NCI-H345 treated with DMSO at 0.1 percent for 48 hours (cell line): ENCODE data around the gene KRT83.

Experiments used
- DNase-seq: peaks from one replicate; lab custom pipeline; 2025; ENCODE audit not compliant: unreplicated experiment; lab: John Stamatoyannopoulos, UW

KRT83 gene

DNA sequence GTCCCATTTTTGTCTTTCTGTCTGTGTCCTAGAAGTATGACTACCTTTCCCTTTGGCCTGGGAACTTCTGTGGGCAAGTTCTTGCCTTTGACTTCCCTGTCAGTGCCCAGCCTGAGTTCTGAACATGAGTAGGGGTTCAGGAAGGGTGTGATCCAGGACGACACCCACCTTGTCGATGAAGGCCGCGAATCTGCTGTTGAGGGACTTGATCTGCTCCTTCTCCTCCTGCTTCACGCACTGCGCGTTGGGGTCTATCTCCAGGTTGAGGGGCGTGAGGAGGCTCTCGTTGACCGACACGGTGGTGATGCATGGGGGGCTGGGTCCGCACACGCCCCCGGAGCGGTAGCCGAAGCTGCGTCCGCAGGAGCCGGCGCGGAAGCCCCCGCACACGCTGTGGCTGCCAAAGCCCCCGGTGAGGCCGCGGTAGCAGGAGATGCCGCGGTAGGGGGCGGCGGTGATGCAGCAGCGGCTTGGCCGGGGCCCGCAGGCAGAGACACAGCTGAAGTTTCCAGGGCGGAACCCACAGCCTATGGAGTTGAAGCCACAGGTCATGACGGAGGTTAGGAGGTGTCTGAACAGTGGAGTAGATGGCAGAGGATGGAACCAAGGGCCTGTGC is at the start of gene KRT83:
Gene KRT83, minus strand, starts transcription at position 615 of the 617 bp plus-strand sequence. Its CDS starts 63 bp downstream, at position 552.
- no peak for DNase-seq

DNA sequence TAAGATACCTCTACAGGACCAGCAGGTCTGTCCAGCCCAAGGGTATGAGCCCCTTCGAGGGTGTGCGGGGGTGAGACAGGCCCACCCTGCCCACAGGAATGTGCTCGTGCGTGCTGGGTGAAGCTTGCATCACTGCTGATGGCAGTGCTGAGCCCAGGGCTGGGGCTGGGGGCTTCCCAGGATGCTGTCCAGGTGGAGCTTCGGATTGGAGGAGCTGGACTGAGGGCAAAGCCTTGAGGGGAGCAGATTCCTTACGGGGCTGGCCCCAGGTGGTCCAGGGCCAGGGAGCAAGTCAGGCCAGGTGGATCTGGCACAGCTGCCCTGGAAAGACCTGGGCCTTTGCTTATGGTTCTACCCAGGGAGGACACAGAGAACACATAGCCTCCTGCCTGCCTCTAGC is 48.6 kb upstream of the KRT83 start:
- no peak for DNase-seq

DNA sequence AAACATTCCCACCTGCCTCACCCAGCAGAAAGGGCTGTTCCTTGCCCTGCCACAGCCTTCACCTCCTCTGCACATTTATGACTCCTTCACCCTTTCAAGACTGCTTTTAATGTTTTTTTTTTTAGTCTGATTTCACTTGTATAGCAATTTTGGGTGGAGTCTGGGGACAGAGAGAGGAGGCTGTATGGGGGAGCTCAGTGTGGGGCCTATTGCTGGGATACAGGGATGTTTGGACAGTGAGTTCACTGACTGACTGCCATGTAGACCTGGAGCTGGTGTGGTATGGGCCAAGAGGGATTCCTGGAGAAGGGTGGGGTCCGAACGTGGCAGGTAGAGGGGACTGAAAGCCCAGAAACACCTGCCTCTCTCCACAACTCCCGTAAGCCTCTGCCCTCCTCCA is 48.0 kb upstream of the KRT83 start:
- no peak for DNase-seq

DNA sequence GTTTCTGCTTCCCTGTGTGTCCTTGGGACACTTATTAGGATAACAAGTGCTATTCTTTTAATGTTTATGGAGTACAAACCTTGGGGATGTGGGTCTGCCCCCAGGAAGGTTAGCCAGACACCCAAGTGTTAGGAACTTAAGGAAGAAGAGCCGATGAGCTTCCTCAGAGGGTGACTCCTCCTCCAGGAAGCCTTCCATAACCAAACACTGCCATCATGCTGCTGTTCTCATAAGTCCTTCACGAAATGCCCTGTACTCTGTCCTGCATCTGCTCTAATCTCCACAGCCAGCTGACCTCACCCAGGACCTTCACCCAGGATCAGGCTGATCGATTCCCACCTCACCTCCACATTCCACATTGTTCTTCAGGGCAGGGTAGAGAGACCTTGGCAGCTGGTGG is 47.3 kb upstream of the KRT83 start:
- no peak for DNase-seq

DNA sequence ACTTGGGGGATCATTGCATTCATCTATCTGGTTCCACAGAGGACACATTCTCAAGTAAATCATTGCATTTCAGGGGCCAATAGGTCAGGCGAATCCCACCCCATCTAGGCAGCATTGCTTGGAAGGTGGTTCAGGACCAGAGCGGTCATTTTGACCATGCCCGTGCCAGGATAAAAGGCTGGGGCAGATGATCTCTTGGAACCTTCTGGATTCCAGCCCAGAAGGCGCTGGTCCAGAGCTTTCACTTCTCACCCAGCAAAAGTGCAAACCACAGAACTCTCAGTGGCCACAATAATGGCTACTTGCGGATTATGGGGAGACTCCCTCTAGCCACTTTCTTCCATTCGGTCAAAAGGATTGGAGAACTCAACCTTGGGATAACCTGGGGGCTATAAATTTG is 46.7 kb upstream of the KRT83 start:
- no peak for DNase-seq

DNA sequence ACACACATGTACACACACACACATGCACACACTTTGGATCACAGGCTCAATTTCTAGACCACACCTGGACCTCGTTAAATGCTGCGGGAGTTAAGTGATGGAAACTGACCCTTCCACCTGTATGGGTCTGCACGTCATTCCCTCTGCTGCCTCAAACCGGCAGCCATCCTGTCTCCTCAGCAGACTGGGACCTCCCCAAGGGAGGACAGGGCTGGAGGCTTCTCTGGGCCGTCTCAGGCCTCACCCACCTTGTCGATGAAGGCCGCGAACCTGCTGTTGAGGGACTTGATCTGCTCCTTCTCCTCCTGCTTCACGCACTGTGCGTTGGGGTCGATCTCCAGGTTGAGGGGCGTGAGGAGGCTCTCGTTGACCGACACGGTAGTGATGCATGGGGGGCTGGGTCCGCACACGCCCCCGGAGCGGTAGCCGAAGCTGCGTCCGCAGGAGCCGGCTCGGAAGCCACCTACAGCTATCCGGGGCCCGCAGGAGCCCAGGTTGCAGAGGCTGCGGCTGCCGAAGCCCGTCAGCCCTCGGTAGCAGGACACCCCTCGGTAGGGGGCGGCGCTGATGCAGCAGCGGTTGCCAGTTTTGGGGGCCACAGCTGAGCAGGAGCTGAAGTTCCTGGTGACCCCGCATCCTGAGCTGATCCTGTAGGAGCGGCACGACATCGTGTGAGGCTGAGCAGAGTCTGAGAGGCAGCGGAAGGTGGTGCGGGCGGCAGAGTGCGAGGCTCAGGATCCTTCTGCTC is 45.7 kb upstream of the KRT83 start, which contains the start of gene KRT85:
Gene KRT85, minus strand, starts transcription at position 744 of the 748 bp plus-strand sequence. Its CDS starts 76 bp downstream, at position 668.
- DNase-seq = no peak

DNA sequence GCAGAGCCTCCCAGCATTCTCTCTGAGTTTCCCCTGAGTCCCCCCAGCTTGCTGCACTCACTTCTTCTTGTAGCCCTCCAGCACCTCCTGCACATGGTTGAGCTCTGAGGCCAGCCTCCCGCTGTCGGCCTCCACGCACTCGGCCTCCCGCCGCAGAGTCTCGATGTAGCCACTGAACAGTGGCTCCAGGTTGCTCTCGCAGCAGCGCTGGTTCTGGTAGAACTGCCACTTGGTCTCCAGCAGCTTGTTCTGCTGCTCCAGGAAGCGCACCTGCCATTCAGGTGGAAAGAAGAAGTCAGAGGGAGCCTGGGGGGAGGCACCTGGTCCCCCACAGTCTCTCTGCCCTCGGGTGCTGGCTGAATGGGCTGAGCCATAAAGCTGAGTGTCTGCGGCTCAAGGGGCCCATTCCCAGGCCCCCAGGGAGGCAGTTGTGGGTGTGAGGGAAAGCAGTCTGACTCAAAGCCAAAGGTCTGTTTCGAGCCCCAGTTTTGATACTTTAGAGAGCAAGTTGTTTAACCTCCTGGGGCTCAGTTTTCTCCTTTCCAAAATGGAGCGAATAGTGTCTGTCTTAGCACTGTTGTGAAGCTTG is 43.8 kb upstream of the KRT83 start:
- DNase-seq = no peak

DNA sequence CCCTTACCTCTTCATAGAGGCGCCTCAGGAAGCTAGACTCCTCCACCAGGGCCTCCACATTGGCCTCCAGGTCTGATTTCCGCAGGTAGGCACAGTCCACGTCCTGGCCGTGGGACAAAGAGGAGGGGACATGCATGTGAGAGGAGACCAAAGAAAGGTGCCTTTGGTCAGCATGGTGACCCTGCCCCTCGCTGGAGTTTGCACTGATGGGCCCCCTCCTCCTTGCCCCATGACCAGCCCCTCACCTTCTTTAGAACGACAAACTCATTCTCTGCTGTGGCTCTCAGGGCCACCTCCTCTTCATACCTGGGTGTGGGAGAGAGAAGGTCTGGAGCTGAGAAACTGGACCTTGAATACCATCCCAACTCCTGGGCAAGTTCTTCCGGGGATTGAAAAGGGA is 42.9 kb upstream of the KRT83 start:
- no peak for DNase-seq

DNA sequence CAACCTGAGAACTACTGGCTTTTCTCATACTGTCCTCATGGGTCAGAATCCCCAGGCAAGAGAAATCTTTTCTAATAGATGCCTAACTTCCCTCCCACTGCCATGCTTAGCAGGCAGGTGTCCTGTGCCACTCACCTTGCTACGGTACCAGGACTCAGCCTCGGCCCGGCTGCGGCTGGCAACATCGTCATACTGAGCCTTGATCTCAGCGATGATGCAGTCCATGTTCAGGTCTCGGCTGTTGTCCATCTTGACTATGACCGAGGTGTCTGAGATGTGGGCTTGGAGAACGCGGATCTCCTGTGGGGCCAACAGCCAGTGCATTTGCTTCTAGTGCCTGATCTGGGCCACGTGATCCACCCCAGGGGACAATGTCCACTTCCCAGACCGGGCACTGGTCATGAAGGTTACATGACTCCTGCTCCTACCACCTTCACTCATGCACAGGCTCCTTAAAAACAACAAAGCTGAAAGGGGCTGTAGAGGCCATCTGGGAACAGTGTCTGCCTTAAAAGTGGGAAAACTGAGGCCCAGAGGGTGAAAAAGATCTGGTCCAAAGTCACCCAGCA is 42.0 kb upstream of the KRT83 start:
- no peak for DNase-seq

DNA sequence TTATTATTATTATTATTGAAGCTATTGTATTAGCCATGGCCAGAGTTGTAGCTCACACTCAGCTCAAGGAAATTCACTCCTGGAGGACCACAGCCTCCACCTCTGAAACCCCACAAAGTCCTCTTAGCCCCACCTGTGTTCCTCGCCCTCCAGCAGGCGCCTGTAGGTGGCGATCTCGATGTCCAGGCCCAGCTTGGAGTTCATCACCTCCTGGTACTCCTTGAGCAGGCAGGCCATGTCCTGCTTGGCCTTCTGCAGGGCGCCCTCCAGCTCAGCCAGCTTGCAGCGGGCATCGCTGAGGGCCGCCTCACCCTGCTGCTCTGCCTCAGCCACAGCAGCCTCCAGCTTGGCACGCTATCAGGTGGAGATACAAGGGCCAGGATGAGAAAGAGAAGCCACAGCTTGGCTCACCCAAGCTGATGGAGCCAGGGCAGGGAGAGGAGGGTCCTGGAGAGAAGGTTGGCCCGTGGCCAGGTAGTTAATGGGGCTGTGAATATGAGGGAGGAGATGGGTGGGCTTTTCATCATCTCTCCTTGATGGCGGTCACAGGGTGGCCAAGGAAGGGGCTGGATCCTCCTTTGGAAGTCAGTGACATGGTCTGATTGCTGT is 41.0 kb upstream of the KRT83 start:
- no peak for DNase-seq

DNA sequence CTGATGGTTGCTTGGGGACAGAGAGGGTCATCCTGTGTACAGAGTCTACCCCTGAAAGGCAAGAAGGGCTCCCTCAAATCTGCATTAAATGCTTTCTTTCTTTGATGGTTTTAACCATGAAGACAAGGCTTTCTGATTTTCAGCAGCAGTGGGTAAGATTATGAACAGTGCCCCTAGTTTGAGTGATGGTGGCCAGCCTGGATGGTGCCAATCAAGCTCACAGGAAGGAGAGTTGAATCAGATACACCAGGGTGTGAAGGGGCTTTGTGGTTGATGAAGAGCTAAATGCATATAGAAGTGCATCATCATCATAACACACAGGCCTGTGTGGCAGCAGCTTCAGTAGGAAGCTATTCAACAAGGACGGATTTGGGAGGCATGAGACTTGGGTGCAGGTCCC is 40.4 kb upstream of the KRT83 start:
- no peak for DNase-seq

DNA sequence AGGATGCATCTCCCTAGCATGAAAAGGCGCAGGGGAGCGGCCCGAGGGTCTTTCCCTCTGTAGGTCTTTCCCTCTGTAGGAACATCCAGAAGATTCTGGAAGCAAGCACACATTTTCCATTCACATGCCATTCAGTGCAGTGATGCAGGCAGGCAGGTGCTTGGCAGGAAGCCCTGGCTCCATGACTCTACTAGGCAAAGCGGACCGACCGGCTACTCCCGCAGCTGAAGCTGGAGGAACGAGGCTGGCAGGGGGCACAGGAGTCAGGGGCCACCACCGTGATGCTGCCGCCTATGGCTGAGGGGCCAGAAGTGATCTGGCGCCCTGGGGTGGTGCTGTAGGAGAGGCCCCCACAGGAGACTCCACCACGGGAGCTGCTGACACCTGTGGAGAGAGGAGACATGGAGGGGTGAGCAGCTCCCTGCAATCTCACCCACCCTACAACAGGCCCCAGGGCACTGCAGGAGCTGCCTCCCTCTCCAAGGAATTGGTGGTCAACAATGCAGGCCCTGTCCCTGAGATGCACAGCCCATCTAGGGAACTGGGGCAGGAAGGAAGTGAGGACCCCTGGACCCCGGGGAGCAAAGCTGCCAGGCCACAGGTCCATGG is 39.6 kb upstream of the KRT83 start:
- no peak for DNase-seq

DNA sequence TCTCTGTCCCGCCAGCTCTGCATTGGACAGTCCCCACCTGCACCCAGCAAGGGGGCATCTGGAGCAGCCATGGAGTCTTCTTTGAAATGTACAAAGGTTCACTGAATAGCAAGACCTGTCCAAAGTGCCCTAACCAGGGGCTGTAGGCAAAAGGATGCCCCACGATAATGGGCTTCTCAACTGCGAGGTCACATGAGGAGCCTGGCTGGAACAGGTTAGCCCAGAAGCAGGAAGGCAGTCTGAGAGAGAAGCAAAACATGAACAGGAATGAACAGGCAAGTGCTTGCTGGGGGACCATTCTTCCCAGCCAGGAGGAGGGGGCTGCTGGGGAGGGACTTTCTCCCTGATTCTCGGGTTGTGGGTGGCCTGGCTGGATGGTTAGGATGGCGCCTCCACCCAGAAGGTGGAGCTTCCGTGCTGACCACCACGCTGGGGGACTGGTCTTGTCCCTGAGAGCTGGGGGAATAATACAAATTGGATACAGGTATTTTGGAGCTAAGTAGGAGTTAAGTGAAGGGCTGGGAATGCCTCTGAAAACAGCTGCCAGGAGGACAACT is 39.0 kb upstream of the KRT83 start:
- no peak for DNase-seq

DNA sequence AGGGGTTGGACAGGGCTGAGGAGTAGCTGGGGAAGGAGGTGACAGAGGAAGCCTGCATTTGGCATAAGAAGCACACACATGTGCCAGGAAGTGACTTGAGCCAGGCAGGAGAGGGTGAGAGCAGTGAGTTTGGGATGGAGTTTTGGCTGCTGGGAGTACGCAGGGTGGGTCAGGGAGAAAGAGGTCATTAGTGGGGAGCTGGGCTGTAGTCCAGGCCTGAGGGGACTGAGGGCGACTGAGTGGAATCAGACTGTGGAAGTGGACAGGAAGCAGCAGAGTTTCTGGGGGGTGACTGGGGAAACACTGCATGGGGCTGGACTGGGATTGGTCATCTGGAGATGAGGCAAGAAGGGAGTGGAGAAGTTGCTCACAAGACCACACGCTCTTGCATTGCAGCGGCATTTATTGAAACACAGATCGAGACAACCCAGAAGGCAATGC is 38.4 kb upstream of the KRT83 start:
- DNase-seq = no peak

DNA sequence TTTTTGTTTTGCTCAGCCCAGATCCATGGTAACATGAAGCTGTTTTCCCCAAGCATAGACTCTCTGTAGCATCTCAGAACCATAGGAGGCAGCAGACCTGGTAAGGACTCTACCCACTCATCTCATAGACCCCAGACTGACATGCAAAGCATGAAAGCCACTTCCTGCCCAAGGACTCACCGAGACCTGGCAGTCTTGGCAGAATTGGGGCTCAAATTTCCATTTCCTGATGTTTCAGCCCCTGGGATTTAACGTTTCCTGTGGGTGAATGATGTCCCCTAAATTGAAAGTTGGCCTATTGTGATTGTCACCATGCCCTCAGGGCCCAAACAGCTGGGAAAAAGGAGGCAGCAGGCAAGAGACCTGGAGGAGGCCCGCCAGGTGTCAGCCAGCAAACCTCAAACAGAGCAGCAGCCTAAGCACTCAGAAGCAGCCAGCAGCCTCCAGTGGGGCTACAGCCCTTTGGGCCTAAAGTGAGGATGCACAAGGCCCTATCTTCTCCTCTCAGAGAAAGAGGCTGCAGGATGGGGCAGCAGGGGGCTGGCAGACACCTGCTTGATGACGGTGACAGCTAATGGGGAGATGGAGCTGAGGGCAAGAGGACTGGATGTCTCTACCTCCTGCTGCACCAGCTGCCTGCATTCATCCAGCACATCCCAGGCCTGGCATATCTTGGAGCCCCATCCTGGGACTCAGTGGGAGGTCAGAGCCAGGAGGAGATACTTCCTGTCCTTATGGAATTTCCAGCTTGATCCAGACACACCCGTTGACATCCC is 37.6 kb upstream of the KRT83 start:
- DNase-seq = peak; percentile 40

DNA sequence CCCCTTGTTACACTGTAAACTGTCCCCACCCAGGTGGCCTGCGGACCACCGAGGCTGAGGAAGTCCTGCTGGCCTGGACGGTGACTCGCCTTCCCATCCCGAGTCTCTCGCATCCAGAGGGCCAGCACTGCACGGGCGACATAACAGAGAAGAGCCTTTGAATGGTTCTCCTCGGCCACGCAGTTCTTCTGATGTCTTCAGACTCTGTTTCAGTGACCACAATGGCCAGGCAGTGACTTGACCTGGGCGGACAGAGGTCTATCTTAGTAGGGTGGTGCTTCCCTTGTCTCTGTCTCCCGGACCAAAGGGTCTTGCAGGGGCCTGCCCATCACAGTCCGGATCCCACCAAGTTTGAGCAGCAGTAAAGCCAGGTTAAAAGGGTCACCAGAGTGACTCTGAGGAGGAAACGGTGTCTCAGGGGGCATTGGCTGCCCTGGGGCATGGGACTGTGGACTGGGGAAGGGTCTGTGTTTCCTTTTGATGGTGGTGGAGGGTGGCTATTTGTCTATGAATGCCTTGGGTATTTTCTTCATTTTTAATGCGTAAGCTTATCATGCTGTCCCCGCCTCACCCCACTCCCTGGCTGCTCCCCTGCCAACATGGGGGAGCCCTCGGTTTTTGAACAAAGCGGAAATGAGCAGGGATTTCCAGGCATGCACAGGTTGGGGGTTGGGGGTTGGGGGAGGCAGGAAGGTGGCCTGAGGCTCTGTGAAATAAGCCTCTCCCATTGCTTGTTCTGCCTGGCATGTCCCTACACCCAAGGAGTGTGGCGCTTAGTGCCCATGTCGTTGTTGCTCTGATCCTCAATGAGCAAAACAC is 35.8 kb upstream of the KRT83 start:
- no peak for DNase-seq

DNA sequence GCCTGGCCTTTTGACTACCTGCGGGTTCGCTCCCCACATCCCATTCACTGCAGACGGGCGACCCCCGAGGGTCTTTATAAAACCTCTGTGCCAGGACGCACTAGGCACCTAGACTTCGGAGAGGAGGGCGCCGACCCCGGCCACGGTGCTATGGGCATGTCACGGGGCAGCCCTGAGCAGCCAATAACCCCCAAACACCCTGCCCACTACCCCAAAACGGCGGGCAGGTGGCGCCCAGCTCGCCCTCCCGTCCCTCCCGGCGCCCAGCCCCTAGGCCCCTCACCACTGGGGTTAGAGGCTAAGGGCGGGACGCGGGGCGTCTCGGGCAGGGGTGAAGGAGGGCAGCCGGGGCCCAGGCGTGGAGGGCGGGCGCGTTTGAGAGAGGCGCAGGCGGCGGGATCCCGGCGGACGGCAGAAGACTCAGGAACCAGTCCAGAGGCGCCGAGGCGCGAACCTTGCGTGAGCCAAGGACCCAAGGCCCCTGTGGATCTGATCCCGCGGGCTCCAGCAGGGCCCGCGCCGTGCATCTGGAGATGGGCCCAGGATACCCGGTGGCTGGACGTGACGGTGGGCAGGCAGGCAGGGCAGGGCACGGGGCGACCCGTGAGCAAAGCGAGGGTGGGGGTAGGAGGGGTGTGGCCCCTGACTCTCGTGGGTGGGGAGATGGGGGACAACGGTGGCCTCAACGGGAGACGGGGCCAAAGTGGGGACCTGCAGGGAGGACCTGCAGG is 35.0 kb upstream of the KRT83 start:
- DNase-seq = no peak

DNA sequence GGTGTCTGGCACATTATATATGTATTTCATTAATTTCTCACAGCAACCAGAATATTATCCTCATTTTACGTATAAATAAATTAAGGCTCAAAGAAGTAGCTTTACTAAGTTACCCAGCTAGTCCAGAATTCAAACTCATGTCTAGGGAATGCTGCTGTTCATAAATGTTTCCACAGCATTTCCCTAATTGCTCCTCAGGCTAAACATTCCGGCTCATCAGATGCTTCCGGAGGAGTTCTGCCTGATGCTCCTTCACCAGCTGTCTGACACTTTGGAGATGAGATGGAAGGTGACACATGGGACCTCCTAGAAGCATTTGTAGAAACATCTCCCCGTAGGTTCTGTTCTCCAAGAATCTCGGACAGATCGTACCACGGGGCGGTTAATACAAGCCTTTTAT is 34.0 kb upstream of the KRT83 start:
- DNase-seq = no peak

DNA sequence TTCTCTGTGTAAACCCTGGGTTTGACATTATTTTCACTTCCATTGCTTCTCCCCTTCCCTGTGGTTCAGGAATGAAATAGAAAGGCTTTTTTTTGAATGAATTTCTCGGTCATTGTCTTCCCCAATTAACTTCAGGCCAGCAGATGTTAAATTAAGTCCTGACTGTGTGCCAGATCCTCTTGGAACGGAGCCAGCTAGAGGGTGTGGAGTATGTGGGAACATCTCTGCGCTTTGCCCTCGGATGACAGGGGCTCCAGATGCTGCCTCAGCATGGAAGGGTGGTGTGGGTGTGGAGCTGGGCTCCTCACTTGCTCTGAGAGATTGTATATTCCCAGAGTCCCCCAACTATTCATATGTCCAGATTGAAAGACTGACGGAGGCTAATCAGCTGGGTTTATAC is 33.0 kb upstream of the KRT83 start:
- no peak for DNase-seq
